SU-DHL-6 (cell line): Measurements from ENCODE around the gene TBC1D8B.

Experiments
- EZH2phosphoT487 ChIP-seq: fragments of 200-600 bp; sonication (generic), shearing (Covaris generic); conservative IDR thresholded peaks from 2 replicates; pipeline ENCODE4 v1.6.1; 2018; ENCODE audit warnings: mild to moderate bottlenecking, antibody characterized with exemption, low read length, moderate library complexity, mixed read lengths
- TF ChIP-seq, protein P1 (sequence below): fragments of 200-600 bp; sonication (generic); IDR thresholded peaks from one replicate; pipeline ENCODE4 v1.5.1; 2017; ENCODE audit warnings: antibody characterized with exemption, mild to moderate bottlenecking, low read length, moderate library complexity; ENCODE audit not compliant: insufficient read depth, poor library complexity, severe bottlenecking

DNA sequence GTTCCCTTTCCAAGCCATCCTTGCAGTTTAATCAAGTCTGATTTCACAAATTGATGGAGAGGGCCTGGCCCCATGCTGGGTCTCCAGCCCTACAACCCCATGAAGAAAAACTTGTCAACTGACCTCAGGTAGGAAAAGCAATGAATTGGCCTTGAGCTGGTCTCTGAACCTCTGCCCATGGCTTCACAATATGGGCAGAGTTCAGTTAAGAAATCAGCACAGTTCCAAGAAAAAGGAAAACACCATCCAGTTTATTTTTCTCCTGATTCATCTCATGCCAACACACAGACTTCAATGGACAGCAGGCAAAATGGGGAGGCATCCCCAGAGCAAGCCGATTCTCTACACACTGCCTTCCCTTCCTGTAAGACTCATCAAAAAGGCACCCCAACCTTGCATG lies 97.4 kb downstream of the TBC1D8B start:
- TF ChIP-seq, protein P1, sequence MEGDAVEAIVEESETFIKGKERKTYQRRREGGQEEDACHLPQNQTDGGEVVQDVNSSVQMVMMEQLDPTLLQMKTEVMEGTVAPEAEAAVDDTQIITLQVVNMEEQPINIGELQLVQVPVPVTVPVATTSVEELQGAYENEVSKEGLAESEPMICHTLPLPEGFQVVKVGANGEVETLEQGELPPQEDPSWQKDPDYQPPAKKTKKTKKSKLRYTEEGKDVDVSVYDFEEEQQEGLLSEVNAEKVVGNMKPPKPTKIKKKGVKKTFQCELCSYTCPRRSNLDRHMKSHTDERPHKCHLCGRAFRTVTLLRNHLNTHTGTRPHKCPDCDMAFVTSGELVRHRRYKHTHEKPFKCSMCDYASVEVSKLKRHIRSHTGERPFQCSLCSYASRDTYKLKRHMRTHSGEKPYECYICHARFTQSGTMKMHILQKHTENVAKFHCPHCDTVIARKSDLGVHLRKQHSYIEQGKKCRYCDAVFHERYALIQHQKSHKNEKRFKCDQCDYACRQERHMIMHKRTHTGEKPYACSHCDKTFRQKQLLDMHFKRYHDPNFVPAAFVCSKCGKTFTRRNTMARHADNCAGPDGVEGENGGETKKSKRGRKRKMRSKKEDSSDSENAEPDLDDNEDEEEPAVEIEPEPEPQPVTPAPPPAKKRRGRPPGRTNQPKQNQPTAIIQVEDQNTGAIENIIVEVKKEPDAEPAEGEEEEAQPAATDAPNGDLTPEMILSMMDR, result no peak
- TF ChIP-seq EZH2phosphoT487, result no peak
